Stimulated activated CD4-positive, alpha-beta T cell treated with anti-CD3 and anti-CD28 coated beads, Interleukin-12 subunit alpha, Interleukin-12 subunit beta, amount 100 ng/mL, for 48 hours (primary cell): ENCODE results near the gene HMGXB4.
A peak's percentile ranks its signal among the peaks of the same experiment; 100 is the strongest.

Experiments used
- DNase-seq, 3 donors: peaks; one replicate each; pipeline ENCODE4 v3.0.0-alpha.2; 2020; ENCODE audit warnings: low read depth in 2 of 3, low spot score in 1 of 3

The HMGXB4 gene

GRCh38 chr22:35253946-35254345 is 3.3 kb upstream of the HMGXB4 start:
- no peak for DNase-seq

- DNase-seq: no peak
These were observed 332 bp upstream of the HMGXB4 start for GRCh38 chr22:35257002-35257320.

- DNase-seq: peak in 2 of 3 donors; percentile 3 to 5
These were observed 1.1 kb downstream of the HMGXB4 start for GRCh38 chr22:35258191-35258988.

- no peak for DNase-seq
These were observed 7.7 kb downstream of the HMGXB4 start for GRCh38 chr22:35264986-35265385.

GRCh38 chr22:35266277-35266676 is 9.0 kb downstream of the HMGXB4 start:
- DNase-seq: no peak

- DNase-seq: no peak
These were observed 12.3 kb downstream of the HMGXB4 start for GRCh38 chr22:35269630-35270029.

- no peak for DNase-seq
These were observed 17.0 kb downstream of the HMGXB4 start for GRCh38 chr22:35274154-35274871.

GRCh38 chr22:35275580-35275979 is 18.3 kb downstream of the HMGXB4 start:
- no peak for DNase-seq

- no peak for DNase-seq
These were observed 18.7 kb downstream of the HMGXB4 start for GRCh38 chr22:35276019-35276418.

GRCh38 chr22:35288116-35288515 is 30.8 kb downstream of the HMGXB4 start:
- DNase-seq: no peak

GRCh38 chr22:35292786-35293185 is 35.5 kb downstream of the HMGXB4 start:
- DNase-seq: no peak

GRCh38 chr22:35296051-35296450 is 38.8 kb downstream of the HMGXB4 start:
- no peak for DNase-seq

- no peak for DNase-seq
These were observed 42.0 kb downstream of the HMGXB4 start for GRCh38 chr22:35299217-35299672.

- DNase-seq: peak; percentile 88 to 96 (median 95)
These were observed 42.6 kb downstream of the HMGXB4 start, which contains the start of gene TOM1 for GRCh38 chr22:35299673-35300499. Gene TOM1, plus strand, starts transcription at chr22:35299894. Its CDS starts 35 bp downstream, at chr22:35299929.

- DNase-seq: no peak
These were observed 44.1 kb downstream of the HMGXB4 start for GRCh38 chr22:35301372-35301874.

- DNase-seq: no peak
These were observed 45.8 kb downstream of the HMGXB4 start for GRCh38 chr22:35303029-35303624.

- DNase-seq: no peak
These were observed 48.3 kb downstream of the HMGXB4 start for GRCh38 chr22:35305525-35306070.

GRCh38 chr22:35306350-35306967 is 49.2 kb downstream of the HMGXB4 start:
- DNase-seq: no peak

GRCh38 chr22:35307372-35307771 is 50.1 kb downstream of the HMGXB4 start:
- DNase-seq: no peak

GRCh38 chr22:35307892-35308291 is 50.6 kb downstream of the HMGXB4 start:
- no peak for DNase-seq
